HG03025 (cell line): ENCODE data around the gene RAD51B.

Experiments used
- ATAC-seq: cut with Tn5 transposase; IDR thresholded peaks from one replicate; pipeline ENCODE4 v1.9.1; 2021; ENCODE audit warnings: mild to moderate bottlenecking, moderate library complexity; ENCODE audit not compliant: unreplicated experiment, low FRiP score

RAD51B gene

GRCh38 chr14:68386446-68386845 is 566.9 kb downstream of the RAD51B start:
- ATAC-seq, result no peak

DNA sequence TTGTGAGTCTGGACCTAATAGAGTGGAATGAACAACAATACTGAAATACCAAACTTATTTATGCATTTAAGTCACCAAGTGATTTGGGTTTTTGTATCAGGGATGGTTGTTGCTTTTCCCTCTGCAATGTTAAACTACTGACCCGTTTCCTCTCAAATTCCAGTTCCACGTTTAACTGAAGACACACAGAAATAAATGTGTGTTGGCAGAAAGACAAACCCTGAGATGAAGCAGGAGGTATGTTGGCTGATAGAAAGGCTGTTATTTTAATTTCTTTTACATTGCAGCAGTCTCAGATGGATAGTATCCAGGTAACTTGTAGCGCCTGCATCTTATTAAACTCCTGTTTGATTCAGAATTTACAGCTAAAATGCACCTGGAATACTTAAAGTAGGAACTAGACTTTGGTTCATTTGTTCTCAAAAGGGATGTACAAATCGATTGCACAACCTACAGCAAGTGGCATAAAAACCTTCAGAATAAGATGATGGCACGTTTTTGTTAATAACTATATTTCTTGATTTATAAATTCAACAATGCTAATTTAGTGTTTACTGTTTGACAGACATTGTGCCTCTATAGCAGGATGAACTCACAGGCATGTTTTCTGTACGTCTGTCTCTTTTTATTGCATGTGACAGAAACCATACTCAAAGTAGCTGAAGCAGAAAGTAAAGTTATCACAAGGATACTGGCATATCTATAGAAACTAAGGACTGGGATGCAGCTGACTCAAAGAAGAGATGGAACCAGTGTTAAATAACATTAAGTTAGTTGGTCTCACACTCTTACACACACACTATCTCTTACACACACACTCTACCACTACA is 567.6 kb downstream of the RAD51B start:
- no peak for ATAC-seq

- no peak for ATAC-seq
Measured at GRCh38 chr14:68389943-68390342, 570.4 kb downstream of the RAD51B start.

GRCh38 chr14:68390741-68391140 is 571.2 kb downstream of the RAD51B start:
- no peak for ATAC-seq

DNA sequence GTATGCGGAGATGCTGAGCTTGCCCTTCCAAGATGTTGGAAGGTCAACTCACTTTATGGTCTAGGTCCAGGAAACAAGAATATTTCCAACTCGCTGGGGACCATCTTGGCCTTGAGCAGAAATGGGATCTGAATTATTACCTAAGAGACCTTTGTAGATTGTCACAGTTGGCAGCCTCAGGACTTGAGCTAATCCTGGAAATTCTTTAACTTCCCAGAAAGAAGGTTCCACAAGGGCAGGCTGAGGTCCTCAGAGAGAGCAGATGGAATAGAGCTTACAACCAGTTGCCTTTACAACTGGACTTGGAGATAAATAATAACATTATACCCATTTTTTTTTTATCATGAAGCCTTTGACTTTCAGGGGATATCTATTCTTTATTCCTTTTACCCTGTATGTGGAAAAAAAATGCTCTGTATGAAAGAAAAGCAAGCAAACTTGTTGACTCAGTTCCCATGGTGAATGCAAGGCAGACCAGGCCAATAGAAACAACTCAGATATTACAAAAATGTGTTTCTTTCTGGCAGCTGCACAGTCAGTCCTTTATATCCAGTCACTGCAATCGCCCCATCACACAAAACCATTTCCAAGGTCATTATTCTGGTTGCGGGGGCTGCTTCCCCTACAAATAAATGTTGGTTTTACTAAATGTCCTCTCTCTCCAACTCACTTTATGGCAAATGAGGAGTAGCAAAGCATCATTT is 571.9 kb downstream of the RAD51B start:
- no peak for ATAC-seq

DNA sequence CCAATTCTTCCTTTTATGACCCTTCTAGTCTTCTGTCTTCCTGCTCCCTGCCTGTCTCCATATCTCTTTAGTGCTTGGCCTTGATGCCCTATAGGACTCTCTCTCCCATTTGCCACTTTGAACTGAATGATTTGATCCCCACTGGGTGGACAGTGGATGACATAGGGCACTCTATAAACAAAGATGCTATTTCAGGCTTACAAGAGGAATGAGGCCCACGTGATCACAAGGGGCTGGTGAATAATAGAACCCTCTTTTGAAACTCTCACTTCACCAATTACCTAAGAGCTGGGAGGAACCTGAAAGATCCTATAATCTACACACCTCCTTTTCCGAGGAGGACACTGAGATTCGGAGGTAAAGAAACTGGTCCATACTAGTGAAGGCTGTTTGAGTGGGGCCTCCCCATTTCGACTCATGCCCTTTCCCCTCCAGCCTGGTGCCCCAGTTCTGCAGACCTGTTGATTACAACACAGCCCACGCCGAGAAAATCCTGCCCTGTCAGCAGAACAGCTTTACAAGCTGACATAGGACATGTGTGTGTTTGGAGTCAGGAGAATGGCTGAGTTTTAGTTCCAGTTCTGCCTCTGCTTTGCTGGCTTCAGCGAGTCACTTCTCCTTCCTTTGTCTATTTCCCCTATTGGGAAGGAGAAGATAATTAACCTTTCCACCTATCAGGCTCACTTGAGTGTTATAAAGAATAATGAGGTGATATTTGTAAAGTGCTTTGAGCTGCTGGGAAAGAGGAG is 573.0 kb downstream of the RAD51B start:
- ATAC-seq, result no peak

DNA sequence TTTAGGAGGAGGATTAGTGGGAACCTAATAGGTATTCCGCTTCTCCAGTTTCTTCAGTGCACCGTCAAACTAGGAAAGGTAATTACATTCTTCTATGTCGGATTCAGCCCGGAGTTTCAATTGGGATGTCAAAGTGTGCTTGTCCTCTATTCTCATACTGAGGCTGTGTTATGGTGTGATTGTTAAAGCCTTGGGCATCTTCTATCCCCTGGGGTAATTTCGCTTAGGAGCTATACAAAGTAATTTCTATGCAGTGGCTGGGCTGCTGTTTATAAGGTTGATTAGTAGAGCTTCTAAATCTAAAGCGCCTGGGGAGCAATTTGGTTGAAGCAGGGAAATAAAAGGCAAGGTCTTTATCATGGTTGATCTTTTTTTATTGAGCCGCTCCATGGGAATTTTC is 573.7 kb downstream of the RAD51B start:
- no peak for ATAC-seq

- no peak for ATAC-seq
Measured at GRCh38 chr14:68394118-68394763, 574.7 kb downstream of the RAD51B start.

DNA sequence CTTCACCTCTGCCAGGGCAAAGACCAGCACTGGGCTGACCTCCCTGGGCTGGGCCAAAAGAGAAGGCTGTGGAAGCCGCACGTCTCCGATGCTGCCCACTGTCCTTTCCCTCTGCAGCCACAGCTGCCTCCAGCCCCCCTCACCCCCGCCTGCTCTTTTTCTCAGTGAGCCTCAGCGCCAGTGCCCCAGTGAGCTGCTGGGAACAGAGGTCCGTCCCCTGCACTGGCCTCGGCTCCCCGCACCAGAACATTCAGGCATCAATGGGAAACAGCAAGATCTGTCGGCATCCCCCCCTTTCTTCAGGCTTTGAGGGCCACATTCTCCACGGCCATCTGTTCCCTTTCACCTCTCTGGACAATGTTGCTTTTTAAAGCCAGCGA is 575.2 kb downstream of the RAD51B start:
- no peak for ATAC-seq

GRCh38 chr14:68395604-68396003 is 576.0 kb downstream of the RAD51B start:
- ATAC-seq, result no peak

GRCh38 chr14:68396461-68396860 is 576.9 kb downstream of the RAD51B start:
- ATAC-seq, result no peak

DNA sequence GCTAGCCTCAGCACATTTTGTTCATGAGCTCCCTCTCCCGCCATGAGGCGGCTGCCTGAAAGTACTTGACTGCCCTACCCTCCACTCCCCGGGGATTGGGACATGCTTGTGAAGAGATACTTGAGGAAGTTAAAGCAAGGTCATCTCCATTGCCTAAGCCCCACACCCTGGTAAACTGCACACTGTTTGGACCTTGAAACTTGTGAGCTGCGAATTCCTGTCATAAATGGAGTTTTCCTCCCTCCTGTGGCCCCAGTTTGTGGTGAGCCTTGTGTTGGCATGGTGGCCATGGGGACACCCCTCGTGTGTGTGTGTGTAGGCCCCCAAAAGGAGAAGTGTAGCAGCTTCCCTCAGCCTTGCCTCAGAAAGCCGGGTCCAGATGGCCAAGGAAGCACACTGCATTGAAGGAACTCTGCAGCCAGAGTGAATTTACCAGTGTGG is 577.8 kb downstream of the RAD51B start:
- no peak for ATAC-seq

- no peak for ATAC-seq
Measured at GRCh38 chr14:68397822-68398221, 578.2 kb downstream of the RAD51B start.

- no peak for ATAC-seq
Measured at GRCh38 chr14:68398370-68398769, 578.8 kb downstream of the RAD51B start.

- no peak for ATAC-seq
Measured at GRCh38 chr14:68399971-68400370, 580.4 kb downstream of the RAD51B start.

GRCh38 chr14:68401317-68401716 is 581.7 kb downstream of the RAD51B start:
- ATAC-seq, result no peak

DNA sequence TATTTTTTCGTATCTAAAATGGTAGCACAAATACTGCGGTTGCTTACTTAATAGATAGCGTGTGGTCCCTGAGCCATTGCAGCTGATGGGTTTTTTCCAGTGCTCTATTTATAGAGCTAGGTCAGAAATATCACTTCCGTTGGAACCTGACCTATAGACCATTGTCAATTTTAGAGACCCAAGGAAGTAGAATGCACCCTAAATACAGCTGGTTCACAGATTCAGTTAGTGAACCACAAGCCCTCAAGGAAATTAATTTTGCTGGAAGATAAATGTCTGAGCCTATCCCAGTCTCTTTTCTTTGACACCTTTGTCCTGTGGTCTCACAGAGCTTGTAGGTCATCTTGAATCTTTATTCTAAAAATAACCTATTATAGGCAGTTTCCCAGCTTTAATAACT is 582.3 kb downstream of the RAD51B start:
- ATAC-seq, result peak; percentile 63

- ATAC-seq, result no peak
Measured at GRCh38 chr14:68402525-68403101, 583.0 kb downstream of the RAD51B start.

DNA sequence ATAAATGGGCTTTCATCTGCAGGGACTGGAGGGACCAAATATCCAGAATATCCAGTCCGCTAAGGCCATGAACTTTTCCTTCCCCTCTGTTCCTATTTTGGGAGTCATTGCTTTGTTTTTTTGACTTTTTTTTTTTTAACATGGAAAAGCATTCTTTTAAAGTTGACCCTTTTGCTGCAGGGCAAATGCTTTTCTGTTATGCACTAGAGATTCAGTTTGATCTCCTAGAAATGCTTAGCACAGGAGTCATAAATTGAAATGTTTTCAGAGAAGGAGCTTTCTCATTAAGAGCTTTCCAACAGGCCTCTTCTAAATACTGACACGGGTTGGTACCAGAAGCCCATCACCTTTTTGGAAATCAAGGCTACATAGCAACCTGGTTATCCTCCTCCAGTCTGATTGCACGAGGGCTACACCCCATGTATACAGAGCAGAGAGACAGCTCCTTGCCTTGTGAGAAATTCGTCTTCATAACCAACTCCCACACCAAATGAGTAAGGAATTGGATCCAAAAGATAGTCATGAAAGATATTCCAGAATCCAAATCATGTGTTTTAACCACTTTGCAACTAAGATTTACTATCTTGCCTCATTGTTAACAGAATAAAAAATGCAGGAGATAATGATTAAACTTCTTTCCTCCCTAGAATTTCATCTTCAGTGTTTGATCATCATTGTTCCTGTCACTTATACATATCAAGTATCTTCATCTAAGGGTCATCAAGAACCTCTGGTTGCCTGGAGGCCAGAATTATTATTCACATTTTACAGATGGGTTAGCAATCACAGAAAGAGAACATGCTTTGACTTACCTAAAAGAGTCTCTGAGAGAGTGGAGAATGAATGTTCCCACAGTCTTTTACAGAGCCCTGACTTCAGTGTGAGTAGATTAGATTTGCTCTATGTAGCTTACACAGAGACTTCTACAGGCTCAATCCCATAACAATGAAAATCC is 583.9 kb downstream of the RAD51B start:
- ATAC-seq, result no peak
